SK-N-SH (cell line): ENCODE data around the gene FFAR2. TPM values are rescaled to one million over a fixed set of nuclear protein-coding genes. Genes with fewer than 3 reads are reported as not detected.

Experiments
- CTCF ChIA-PET: fragments of 300-600, 350-600 bp; formaldehyde crosslinking; extraction: SDS; loops from one replicate; lab custom pipeline; 2021; lab: Yijun Ruan, JAX
- POLR2A ChIA-PET: fragments of 350-600 bp; sonication (Branson Sonifier 250); formaldehyde crosslinking; extraction: SDS; loops from one replicate; lab custom pipeline; 2020; ENCODE audit warnings: antibody characterized with exemption, inconsistent platforms; lab: Yijun Ruan, JAX
- DNase-seq: peaks from one replicate; pipeline ENCODE4 v3.0.0; 2012
- H2AFZ ChIP-seq: fragments of 200-600 bp; sonication (generic); 2 replicates; pipeline ENCODE4 v1.8.1; 2016; ENCODE audit warnings: antibody characterized with exemption, mild to moderate bottlenecking, low read depth
- H3F3A ChIP-seq: fragments of 200-600 bp; sonication (generic); replicated peaks from 2 replicates; pipeline ENCODE3; 2016; ENCODE audit warnings: antibody characterized with exemption, mild to moderate bottlenecking; ENCODE audit not compliant: insufficient read depth
- H3K27ac ChIP-seq, 2 experiments: fragments of 200-500 bp in 1 of 2; fragments of 200-600 bp in 1 of 2; sonication (Bioruptor generic) in 1 of 2; sonication (generic), shearing (Covaris generic) in 1 of 2; 2 replicates each; pipeline versions ENCODE4 v1.5.1 to v1.6.1; 2014 to 2016; ENCODE audit warnings: low read depth in 2 of 2, inconsistent platforms in 1 of 2, low read length in 1 of 2, mild to moderate bottlenecking in 1 of 2, mixed read lengths in 1 of 2
- H3K27me3 ChIP-seq: fragments of 200-600 bp; sonication (generic), shearing (Covaris generic); 2 replicates; pipeline ENCODE4 v1.6.1; 2016; ENCODE audit warnings: mixed run types; ENCODE audit not compliant: insufficient read depth
- H3K36me3 ChIP-seq, 2 experiments: fragments of 200-500 bp in 1 of 2; fragments of 200-600 bp in 1 of 2; sonication (Bioruptor generic) in 1 of 2; sonication (generic) in 1 of 2; replicated peaks in 1 of 2; 2 replicates each; pipeline versions ENCODE3 to v1.5.1; 2014 to 2016; ENCODE audit warnings: low read length in 1 of 2, mild to moderate bottlenecking in 1 of 2; ENCODE audit not compliant: insufficient read depth in 2 of 2, control insufficient read depth in 1 of 2
- H3K4me1 ChIP-seq, 2 experiments: fragments of 200-500 bp in 1 of 2; fragments of 200-600 bp in 1 of 2; sonication (Bioruptor generic) in 1 of 2; sonication (generic), shearing (Covaris generic) in 1 of 2; 2 replicates each; pipeline versions ENCODE4 v1.5.1 to v1.6.1; 2014 to 2016; ENCODE audit warnings: low read depth in 1 of 2, low read length in 1 of 2, mixed run types in 1 of 2; ENCODE audit not compliant: insufficient read depth in 2 of 2, control insufficient read depth in 1 of 2
- H3K4me2 ChIP-seq: fragments of 200-600 bp; sonication (generic), shearing (Covaris generic); 2 replicates; pipeline ENCODE4 v1.6.1; 2017; ENCODE audit warnings: mixed run types
- H3K4me3 ChIP-seq, 2 experiments: fragments of 200-500 bp in 1 of 2; fragments of 200-600 bp in 1 of 2; sonication (Bioruptor generic) in 1 of 2; sonication (generic), shearing (Covaris generic) in 1 of 2; 2 replicates each; pipeline versions ENCODE4 v1.5.1 to v1.8.1; 2014 to 2016; ENCODE audit warnings: low read depth in 2 of 2, inconsistent platforms in 1 of 2, low read length in 1 of 2, mild to moderate bottlenecking in 1 of 2, mixed read lengths in 1 of 2, moderate library complexity in 1 of 2
- H3K79me2 ChIP-seq: fragments of 200-600 bp; sonication (generic); 2 replicates; pipeline ENCODE4 v1.8.1; 2017; ENCODE audit warnings: mild to moderate bottlenecking; ENCODE audit not compliant: insufficient read depth
- H3K9ac ChIP-seq: fragments of 200-600 bp; sonication (generic); 2 replicates; pipeline ENCODE4 v1.6.1; 2017; ENCODE audit warnings: mixed run types
- H3K9me2 ChIP-seq: fragments of 200-600 bp; sonication (generic); 2 replicates; pipeline ENCODE4 v1.6.1; 2017; ENCODE audit warnings: mixed run types
- H3K9me3 ChIP-seq: fragments of 200-600 bp; sonication (generic); 2 replicates; pipeline ENCODE4 v1.6.1; 2017; ENCODE audit warnings: mixed run types, mild to moderate bottlenecking, moderate library complexity
- H4K20me1 ChIP-seq: fragments of 200-600 bp; sonication (generic); 2 replicates; pipeline ENCODE4 v1.6.1; 2017; ENCODE audit warnings: mild to moderate bottlenecking, mixed run types; ENCODE audit not compliant: insufficient read depth
- CHD2 ChIP-seq: fragments of 150-350 bp; IDR thresholded peaks from 2 replicates; pipeline ENCODE4 v1.6.1; 2018; ENCODE audit warnings: low read length; ENCODE audit not compliant: partially characterized antibody
- ELF1 ChIP-seq: IDR thresholded peaks from 2 replicates; pipeline ENCODE4 v1.4.0; 2012
- EZH2phosphoT487 ChIP-seq: fragments of 200-600 bp; sonication (generic); IDR thresholded peaks from 2 replicates; pipeline ENCODE4 v1.6.1; 2017; ENCODE audit warnings: low read depth, mixed run types, mild to moderate bottlenecking, antibody characterized with exemption, moderate library complexity, borderline replicate concordance
- FOXJ3 ChIP-seq: sonication (generic); formaldehyde crosslinking; IDR thresholded peaks from 2 replicates; pipeline ENCODE4 v1.5.1; 2020; ENCODE audit warnings: mild to moderate bottlenecking, missing genetic modification reagents
- IRF3 ChIP-seq: fragments of 150-350 bp; IDR thresholded peaks from 2 replicates; pipeline ENCODE4 v1.6.1; 2016; ENCODE audit warnings: mild to moderate bottlenecking, low read depth, low read length
- JUND ChIP-seq: IDR thresholded peaks from 2 replicates; pipeline ENCODE4 v1.4.0; 2012
- MAX ChIP-seq: IDR thresholded peaks from 2 replicates; pipeline ENCODE4 v1.4.0; 2012; ENCODE audit warnings: low read depth
- MEF2A ChIP-seq: IDR thresholded peaks from 2 replicates; pipeline ENCODE4 v1.4.0; 2012; ENCODE audit warnings: low read depth, borderline replicate concordance
- MXI1 ChIP-seq: IDR thresholded peaks from 2 replicates; pipeline ENCODE4 v1.6.1; 2012; ENCODE audit warnings: mild to moderate bottlenecking, low read depth, low read length, improper control_type of control experiment
- NRF1 ChIP-seq: IDR thresholded peaks from 2 replicates; pipeline ENCODE4 v1.6.1; 2012; ENCODE audit warnings: low read depth, mild to moderate bottlenecking, low read length
- POLR2AphosphoS5 ChIP-seq: IDR thresholded peaks from 2 replicates; pipeline ENCODE4 v1.6.1; 2012; ENCODE audit warnings: low read depth, low read length
- RCOR1 ChIP-seq: fragments of 150-350 bp; IDR thresholded peaks from 2 replicates; pipeline ENCODE4 v1.6.1; 2017; ENCODE audit warnings: antibody characterized with exemption, low read length
- RFX5 ChIP-seq: IDR thresholded peaks from 2 replicates; pipeline ENCODE4 v1.6.1; 2012; ENCODE audit warnings: mild to moderate bottlenecking, improper control_type of control experiment, low read length
- SIN3A ChIP-seq: IDR thresholded peaks from 2 replicates; pipeline ENCODE4 v1.6.1; 2012; ENCODE audit warnings: low read depth, mild to moderate bottlenecking, low read length, moderate library complexity, borderline replicate concordance
- SMC3 ChIP-seq: IDR thresholded peaks from 2 replicates; pipeline ENCODE4 v1.6.1; 2012; ENCODE audit warnings: low read depth, low read length, improper control_type of control experiment
- TAF1 ChIP-seq: IDR thresholded peaks from 2 replicates; pipeline ENCODE4 v1.6.1; 2012; ENCODE audit warnings: low read depth, mild to moderate bottlenecking, low read length, moderate library complexity, borderline replicate concordance
- TCF12 ChIP-seq: IDR thresholded peaks from 2 replicates; pipeline ENCODE4 v1.4.0; 2012
- YY1 ChIP-seq: IDR thresholded peaks from 2 replicates; pipeline ENCODE4 v1.4.0; 2012; ENCODE audit warnings: low read depth, mild to moderate bottlenecking
- WGBS: methylation state at CpG from one replicate; pipeline ENCODE4 v1.1.6; 2017; ENCODE audit warnings: low lambda C conversion rate; 5-methylcytosine and 5-hydroxymethylcytosine counted together
- polyA plus RNA-seq, 3 experiments: library from polyadenylated mRNA; depleted of rRNA; stranded (reverse); fragments of >200 nt; gene quantifications; 2 replicates each; pipeline ENCODE4 v1.2.3, GENCODE V29; 2012
- TF ChIP-seq, protein P1 (sequence below): IDR thresholded peaks from 2 replicates; pipeline ENCODE4 v1.6.1; 2012; ENCODE audit warnings: mild to moderate bottlenecking, low read depth, low read length, moderate library complexity
- TF ChIP-seq, protein P2 (sequence below): IDR thresholded peaks from 2 replicates; pipeline ENCODE4 v1.4.0; 2012; ENCODE audit warnings: low read depth, borderline replicate concordance

FFAR2 gene
- polyA plus RNA-seq, 1 of the 3 experiments (the other 2 are of a cell fraction), result not detected

DNA sequence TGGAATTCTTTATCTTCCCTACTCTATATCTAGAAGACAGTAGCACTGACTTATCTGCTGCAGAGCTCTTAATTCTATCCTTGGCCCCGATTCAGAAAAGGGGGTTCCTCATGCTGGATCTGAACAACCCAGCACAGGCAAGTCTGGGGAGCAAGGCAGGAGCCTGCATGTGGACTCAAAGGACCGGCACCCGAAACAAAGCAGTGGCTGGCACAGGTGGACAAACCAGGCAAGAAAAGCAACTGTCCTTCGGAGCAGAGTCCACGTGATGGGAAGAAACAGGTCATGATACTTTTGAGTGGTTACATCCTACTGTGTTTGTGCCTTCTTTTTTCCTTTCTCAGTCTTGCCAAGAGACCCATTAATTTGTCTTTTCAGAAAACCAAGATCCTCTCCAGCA is 38.9 kb upstream of the FFAR2 start:
- no peaks in the 10 kb centered on the region for H3F3A ChIP-seq
- ChIA-PET CTCF (interaction anchor here (0.8 kb wide), 1 partner anchor 9 kb away, joined by 3 read pairs; no protein-coding TSS in a partner anchor), POLR2A (no interaction called here)
- no peak overlapping the region for H3K27ac ChIP-seq
- no peak overlapping the region for H2AFZ ChIP-seq
- TF ChIP-seq, protein P1, sequence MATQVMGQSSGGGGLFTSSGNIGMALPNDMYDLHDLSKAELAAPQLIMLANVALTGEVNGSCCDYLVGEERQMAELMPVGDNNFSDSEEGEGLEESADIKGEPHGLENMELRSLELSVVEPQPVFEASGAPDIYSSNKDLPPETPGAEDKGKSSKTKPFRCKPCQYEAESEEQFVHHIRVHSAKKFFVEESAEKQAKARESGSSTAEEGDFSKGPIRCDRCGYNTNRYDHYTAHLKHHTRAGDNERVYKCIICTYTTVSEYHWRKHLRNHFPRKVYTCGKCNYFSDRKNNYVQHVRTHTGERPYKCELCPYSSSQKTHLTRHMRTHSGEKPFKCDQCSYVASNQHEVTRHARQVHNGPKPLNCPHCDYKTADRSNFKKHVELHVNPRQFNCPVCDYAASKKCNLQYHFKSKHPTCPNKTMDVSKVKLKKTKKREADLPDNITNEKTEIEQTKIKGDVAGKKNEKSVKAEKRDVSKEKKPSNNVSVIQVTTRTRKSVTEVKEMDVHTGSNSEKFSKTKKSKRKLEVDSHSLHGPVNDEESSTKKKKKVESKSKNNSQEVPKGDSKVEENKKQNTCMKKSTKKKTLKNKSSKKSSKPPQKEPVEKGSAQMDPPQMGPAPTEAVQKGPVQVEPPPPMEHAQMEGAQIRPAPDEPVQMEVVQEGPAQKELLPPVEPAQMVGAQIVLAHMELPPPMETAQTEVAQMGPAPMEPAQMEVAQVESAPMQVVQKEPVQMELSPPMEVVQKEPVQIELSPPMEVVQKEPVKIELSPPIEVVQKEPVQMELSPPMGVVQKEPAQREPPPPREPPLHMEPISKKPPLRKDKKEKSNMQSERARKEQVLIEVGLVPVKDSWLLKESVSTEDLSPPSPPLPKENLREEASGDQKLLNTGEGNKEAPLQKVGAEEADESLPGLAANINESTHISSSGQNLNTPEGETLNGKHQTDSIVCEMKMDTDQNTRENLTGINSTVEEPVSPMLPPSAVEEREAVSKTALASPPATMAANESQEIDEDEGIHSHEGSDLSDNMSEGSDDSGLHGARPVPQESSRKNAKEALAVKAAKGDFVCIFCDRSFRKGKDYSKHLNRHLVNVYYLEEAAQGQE, result no peak
- TF ChIP-seq NRF1, result no peak
- TF ChIP-seq FOXJ3 (CRISPR knock-in tag), result no peak
- no peak for TF ChIP-seq JUND
- no peak for TF ChIP-seq IRF3
- no peak for TF ChIP-seq TAF1
- no peak for TF ChIP-seq TCF12
- no peak for TF ChIP-seq EZH2phosphoT487
- no peak for TF ChIP-seq ELF1
- TF ChIP-seq SIN3A, result no peak
- no peak for TF ChIP-seq YY1
- no peak for TF ChIP-seq POLR2AphosphoS5
- no peak for TF ChIP-seq CHD2
- TF ChIP-seq RFX5, result no peak
- no peak for TF ChIP-seq RCOR1
- TF ChIP-seq MXI1, result no peak
- TF ChIP-seq, protein P2, sequence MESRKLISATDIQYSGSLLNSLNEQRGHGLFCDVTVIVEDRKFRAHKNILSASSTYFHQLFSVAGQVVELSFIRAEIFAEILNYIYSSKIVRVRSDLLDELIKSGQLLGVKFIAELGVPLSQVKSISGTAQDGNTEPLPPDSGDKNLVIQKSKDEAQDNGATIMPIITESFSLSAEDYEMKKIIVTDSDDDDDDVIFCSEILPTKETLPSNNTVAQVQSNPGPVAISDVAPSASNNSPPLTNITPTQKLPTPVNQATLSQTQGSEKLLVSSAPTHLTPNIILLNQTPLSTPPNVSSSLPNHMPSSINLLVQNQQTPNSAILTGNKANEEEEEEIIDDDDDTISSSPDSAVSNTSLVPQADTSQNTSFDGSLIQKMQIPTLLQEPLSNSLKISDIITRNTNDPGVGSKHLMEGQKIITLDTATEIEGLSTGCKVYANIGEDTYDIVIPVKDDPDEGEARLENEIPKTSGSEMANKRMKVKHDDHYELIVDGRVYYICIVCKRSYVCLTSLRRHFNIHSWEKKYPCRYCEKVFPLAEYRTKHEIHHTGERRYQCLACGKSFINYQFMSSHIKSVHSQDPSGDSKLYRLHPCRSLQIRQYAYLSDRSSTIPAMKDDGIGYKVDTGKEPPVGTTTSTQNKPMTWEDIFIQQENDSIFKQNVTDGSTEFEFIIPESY, result no peak
- no peak for TF ChIP-seq SMC3
- no peak for TF ChIP-seq MAX
- no peak for TF ChIP-seq MEF2A
- H3K79me2 ChIP-seq, result no peaks in the 10 kb centered on the region
- WGBS, result 1% methylated on average over 5 of the region's 5 CpGs
- H4K20me1 ChIP-seq, result no peaks in the 10 kb centered on the region
- no peaks in the 10 kb centered on the region for H3K4me1 ChIP-seq
- no peak overlapping the region for H3K9ac ChIP-seq
- no peaks in the 10 kb centered on the region for H3K9me2 ChIP-seq
- no peaks in the 10 kb centered on the region for H3K9me3 ChIP-seq
- no peaks in the 10 kb centered on the region for H3K36me3 ChIP-seq
- no peak overlapping the region for H3K4me2 ChIP-seq
- DNase-seq, result no peak
- H3K4me3 ChIP-seq, result no peak overlapping the region
- H3K27me3 ChIP-seq, result peaks cover 51% of the 10 kb centered on the region
